ENCODE data around the gene ASH1L.
"Not testable (repeated sequence)": the region's sequence is repeated elsewhere in the genome, so short reads cannot be mapped to it uniquely, and the experiment has no call there.

The ASH1L gene

DNA sequence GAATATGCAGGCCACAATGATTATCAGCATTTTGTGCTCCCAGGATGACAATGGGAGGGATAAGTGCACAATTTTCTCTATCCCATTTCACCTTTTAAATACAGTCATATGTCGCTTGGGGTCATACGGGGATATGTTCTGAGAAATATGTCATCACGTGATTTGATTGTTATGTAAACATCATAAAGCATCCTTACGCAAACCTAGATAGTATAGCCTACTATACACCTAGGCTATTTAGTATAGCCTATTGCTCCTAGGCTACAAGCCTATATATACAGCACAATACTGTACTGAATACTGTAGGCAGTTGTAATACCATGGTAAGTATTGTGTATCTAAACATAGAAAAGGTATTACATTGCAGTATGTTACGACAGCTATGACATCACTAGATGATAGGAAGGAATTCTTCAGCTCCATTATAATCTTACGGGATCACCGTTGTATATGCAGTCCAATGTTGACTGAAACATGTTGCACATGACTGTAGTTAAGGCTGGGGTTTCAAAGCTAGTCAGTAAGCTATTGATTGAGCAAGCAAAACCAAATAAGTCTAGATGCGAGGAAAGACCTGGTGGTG, 223.0 kb downstream of the ASH1L start:
- TF ChIP-seq JUND (IDR thresholded peaks at IDR 0.05; ENCODE audit: low read depth), result no peak
- in situ Hi-C loops (cut with HindIII; ENCODE audit: low pct_unique_long_range_greater_than_20kb, low sequenced_read_pairs), result no loop called here
- DNase-seq (ENCODE audit: low read depth in 1 of 2, low spot score in 1 of 2), result no peak

DNA sequence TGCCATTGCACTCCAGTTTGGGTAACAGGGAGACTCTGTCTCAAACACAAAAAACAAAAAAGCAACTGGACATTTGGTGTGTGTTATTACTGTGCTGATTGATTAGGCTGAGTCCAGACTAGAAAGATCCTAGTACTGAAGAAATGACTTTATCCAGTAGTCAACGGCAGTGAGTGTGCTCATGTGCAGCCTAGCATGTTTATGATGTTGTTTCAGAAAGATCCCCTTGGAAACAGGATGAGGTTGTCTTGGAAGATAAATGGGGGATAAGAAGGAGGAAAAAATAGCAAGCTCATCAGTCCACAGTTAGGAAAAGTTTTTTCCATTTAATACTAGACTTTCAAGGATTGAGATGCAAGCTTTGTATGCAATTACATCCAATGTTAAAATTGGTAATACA, 227.6 kb downstream of the ASH1L start:
- in situ Hi-C loops (cut with HindIII; ENCODE audit: low pct_unique_long_range_greater_than_20kb, low sequenced_read_pairs), result no loop called here
- no peak for DNase-seq (ENCODE audit: low read depth in 1 of 2, low spot score in 1 of 2)
- TF ChIP-seq JUND (IDR thresholded peaks at IDR 0.05; ENCODE audit: low read depth), result no peak

DNA sequence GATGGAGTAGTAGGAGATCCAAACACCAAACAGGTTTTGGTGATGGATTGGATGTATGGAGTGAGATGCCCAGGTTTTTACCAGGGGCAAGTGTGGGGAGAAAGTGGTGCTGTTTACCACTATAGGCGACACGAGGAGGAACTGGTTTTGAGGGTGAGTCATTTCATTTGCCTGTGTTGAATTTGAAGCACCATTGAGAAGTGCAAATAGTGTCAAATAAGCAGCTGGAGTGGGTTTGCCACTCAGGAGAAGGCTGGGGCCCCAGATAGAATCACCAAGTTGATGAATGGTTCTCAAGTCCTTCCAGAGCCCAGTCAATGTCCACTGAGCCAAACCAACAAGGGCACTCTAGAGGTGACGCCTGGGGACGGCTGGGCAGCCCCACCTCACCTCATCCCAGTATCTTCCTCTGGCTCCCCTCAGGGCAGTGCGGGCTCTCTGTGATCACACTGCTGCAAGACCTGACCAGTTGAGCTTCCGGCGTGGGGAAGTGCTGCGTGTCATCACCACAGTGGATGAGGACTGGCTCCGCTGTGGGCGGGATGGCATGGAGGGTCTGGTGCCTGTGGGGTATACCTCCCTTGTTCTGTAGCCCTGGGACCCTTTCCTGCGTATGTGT, 232.5 kb downstream of the ASH1L start:
- TF ChIP-seq JUND (IDR thresholded peaks at IDR 0.05; ENCODE audit: low read depth), result no peak
- peak in 1 of 2 experiments; percentile 37 for DNase-seq (ENCODE audit: low read depth in 1 of 2, low spot score in 1 of 2)
- in situ Hi-C loops (cut with HindIII; ENCODE audit: low pct_unique_long_range_greater_than_20kb, low sequenced_read_pairs), result no loop called here

DNA sequence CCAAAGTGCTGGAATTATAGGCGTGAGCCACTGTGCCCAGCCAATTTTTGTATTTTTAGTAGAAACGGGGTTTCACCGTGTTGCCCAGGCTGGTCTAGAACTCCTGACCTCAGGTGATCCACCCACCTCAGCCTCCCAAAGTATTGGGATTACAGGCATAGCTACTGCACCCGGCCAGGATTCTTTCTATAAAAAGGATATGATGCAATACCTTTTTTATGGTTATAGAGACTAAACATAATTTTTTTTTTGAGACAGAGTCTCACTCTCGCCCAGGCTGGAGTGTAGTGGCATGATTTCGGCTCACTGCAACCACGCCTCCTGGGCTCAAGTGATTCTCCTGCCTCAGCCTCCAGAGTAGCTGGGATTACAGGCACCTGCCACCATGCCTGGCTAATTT, 233.7 kb downstream of the ASH1L start:
- DNase-seq (ENCODE audit: low read depth in 1 of 2, low spot score in 1 of 2); in situ Hi-C loops (cut with HindIII; ENCODE audit: low pct_unique_long_range_greater_than_20kb, low sequenced_read_pairs): not testable (repeated sequence)

DNA sequence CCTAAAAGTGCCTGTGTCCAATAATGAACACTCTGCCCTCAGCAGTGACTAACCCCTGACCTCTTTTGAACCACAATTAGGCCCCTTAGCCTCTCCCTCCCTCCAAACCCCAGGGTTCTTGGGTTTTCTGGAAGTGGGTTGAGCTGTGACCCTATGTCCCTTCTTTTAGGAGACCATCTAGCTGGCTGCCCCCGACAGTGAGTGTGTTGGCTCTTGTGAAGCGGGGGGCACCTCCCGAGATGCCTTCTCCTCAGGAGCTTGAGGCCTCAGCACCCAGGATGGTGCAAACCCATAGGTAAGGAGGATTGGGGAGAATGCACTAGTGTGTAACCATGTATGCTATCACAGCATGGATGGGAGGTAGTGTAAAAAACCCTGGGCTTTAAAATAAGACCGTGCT, 234.6 kb downstream of the ASH1L start:
- in situ Hi-C loops (cut with HindIII; ENCODE audit: low pct_unique_long_range_greater_than_20kb, low sequenced_read_pairs), result no loop called here
- TF ChIP-seq JUND (IDR thresholded peaks at IDR 0.05; ENCODE audit: low read depth), result no peak
- no peak for DNase-seq (ENCODE audit: low read depth in 1 of 2, low spot score in 1 of 2)

DNA sequence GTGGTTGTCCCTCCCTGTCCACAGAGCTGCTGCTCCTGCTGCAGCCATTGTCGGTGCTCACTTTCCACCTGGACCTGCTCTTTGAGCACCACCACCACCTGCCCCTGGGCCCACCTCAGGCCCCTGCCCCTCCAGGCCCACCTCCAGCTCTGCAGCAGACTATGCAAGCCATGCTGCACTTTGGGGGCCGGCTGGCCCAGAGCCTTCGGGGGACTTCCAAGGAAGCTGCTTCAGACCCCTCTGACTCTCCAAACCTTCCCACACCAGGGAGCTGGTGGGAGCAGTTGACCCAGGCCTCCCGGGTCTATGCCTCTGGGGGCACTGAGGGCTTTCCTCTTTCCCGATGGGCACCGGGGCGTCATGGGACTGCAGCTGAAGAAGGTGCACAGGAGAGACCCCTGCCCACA, 236.0 kb downstream of the ASH1L start:
- in situ Hi-C loops (cut with HindIII; ENCODE audit: low pct_unique_long_range_greater_than_20kb, low sequenced_read_pairs), result no loop called here
- no peak for TF ChIP-seq JUND (IDR thresholded peaks at IDR 0.05; ENCODE audit: low read depth)

DNA sequence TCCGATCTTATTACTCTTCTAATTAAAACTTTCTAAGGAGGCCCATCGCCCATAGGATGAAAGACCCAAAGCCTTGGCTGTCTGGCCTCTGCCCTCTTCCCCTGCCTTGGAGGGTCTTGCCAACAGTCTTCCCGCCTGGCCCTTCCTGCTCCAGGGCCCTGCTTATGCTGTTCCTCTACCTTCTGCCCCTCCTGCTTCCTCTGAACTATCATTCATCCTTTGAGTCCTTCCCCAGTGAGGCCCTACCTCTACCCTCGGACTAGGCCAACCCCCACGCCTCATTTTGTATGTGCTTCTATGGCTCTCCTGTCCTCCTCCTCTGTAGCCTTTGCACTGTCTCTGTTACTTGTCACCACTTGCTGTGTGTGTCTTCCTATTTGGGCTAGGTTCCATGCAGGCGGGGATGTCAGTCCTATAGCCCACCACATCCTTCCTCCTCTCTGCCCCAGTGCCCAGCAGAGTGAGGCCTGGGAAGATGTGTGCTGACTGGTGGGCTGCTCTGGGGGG, 236.5 kb downstream of the ASH1L start:
- DNase-seq (ENCODE audit: low read depth in 1 of 2, low spot score in 1 of 2), result no peak
- in situ Hi-C loops (cut with HindIII; ENCODE audit: low pct_unique_long_range_greater_than_20kb, low sequenced_read_pairs), result no loop called here
- no peak for TF ChIP-seq JUND (IDR thresholded peaks at IDR 0.05; ENCODE audit: low read depth)

More for the DNA sequence above, 236.0 kb downstream of the ASH1L start:
- no peak for DNase-seq (ENCODE audit: low read depth in 1 of 2, low spot score in 1 of 2)

DNA sequence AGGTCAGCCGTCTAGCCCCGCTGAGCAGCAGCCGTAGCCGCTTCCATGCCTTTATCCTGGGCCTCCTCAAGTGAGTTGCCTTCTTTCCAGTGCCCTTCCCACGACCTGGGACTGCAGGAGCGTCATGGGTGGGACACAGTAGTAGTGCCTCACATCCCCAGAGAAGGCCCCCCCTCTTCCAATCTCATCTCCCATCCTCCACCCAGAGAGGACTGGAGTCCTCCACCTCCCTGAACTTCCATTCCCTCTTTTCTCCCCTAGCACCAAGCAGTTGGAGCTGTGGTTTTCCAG, 237.1 kb downstream of the ASH1L start:
- DNase-seq (ENCODE audit: low read depth in 1 of 2, low spot score in 1 of 2), result no peak
- in situ Hi-C loops (cut with HindIII; ENCODE audit: low pct_unique_long_range_greater_than_20kb, low sequenced_read_pairs), result no loop called here
- TF ChIP-seq JUND (IDR thresholded peaks at IDR 0.05; ENCODE audit: low read depth), result no peak

DNA sequence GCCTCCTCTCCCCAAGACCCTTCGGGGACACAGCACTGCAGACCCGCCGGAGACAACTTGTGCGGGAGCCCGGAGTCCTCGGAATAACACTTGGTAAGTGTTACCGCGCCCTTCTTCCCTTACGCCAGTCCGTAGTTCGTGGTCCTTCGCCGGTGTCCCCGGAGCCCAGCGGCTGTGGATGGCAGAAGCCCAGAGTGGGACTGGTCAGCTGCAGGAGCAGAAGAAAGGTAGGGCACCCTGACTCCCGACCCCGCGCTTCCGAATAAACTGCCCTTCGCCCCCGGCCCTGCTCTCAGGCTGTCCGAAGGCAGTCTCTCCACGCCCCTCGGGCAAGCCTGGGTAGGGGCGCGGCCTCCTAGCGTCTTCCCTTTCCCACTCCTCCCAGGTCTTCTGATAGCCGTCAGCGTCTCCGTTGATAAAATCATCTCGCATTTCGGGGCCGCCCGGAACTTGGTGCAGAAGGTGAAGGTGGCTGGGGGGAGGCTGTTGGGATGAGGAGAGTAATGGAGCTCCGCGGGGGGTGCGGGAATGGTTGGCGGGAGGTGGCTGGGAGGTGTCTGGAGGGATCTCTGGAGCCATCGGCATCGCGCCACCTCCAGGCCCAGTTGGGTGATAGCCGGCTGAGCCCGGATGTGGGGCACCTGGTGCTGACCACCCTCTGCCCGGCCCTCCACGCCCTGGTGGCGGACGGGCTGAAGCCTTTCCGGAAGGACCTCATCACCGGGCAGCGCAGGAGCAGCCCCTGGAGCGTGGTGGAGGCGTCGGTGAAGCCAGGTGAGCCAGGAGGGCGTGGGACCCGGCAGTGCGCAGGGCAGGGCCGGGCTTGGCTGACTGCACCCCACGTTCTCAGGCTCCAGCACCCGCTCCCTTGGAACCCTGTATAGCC, 237.6 kb downstream of the ASH1L start:
- peak; percentile 70 to 74 for DNase-seq (ENCODE audit: low read depth in 1 of 2, low spot score in 1 of 2)
- TF ChIP-seq JUND (IDR thresholded peaks at IDR 0.05; ENCODE audit: low read depth), result no peak
- in situ Hi-C loops (cut with HindIII; ENCODE audit: low pct_unique_long_range_greater_than_20kb, low sequenced_read_pairs), result no loop called here

DNA sequence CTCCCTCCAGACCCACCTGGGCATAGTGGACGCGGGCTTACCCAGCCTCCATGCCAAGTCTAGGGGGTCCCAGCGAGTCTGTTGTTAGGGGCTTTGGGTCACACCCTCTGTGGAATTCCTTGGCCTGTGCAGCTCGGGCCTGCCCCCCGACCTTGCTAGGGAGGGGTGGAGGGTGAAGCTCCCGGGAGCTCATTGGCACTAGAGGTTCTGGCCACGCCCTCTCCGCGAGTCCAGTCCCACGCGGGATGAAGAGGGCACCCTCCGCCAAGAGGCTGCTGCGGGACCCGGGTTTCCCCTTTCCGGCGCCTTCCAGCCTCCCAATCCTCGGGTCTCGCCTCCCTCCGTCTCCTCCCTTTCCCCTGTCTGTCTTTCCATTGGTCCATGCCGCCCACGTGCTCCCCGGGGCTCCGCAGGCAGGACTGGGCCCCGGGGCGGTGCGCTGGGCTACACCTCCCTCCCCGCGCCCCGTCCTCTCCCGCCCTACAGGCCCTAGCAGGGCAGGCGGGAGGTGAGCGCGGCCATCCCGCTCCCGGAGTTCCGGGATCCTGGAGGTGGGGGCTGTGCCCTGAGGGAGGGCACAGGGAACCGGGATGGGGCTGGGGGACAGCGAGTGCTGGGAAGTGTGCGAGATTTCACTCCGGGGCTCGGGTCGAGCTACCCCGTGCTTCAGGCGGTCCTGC, 238.4 kb downstream of the ASH1L start:
- TF ChIP-seq JUND (IDR thresholded peaks at IDR 0.05; ENCODE audit: low read depth), result no peak
- DNase-seq (ENCODE audit: low read depth in 1 of 2, low spot score in 1 of 2), result peak; percentile 99 to 100
- in situ Hi-C loops (cut with HindIII; ENCODE audit: low pct_unique_long_range_greater_than_20kb, low sequenced_read_pairs), result no loop called here

DNA sequence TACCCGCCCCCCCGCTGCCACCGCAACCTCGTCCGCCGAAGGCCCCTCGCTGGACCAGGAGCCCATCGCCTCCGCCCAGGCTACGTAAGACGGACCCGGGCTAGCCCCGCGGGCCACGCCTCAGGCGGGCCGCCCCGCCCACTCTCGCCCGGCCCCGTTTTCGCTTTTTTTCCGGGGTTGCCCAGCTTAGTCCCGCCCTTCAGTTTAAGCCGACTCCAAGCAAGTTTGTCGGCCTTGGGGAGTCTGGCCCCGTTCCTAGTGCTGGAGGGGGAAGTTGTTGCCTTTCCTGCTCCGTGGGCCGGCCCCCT, 238.9 kb downstream of the ASH1L start:
- peak; percentile 89 to 98 for DNase-seq (ENCODE audit: low read depth in 1 of 2, low spot score in 1 of 2)
- in situ Hi-C loops (cut with HindIII; ENCODE audit: low pct_unique_long_range_greater_than_20kb, low sequenced_read_pairs), result no loop called here
- no peak for TF ChIP-seq JUND (IDR thresholded peaks at IDR 0.05; ENCODE audit: low read depth)

DNA sequence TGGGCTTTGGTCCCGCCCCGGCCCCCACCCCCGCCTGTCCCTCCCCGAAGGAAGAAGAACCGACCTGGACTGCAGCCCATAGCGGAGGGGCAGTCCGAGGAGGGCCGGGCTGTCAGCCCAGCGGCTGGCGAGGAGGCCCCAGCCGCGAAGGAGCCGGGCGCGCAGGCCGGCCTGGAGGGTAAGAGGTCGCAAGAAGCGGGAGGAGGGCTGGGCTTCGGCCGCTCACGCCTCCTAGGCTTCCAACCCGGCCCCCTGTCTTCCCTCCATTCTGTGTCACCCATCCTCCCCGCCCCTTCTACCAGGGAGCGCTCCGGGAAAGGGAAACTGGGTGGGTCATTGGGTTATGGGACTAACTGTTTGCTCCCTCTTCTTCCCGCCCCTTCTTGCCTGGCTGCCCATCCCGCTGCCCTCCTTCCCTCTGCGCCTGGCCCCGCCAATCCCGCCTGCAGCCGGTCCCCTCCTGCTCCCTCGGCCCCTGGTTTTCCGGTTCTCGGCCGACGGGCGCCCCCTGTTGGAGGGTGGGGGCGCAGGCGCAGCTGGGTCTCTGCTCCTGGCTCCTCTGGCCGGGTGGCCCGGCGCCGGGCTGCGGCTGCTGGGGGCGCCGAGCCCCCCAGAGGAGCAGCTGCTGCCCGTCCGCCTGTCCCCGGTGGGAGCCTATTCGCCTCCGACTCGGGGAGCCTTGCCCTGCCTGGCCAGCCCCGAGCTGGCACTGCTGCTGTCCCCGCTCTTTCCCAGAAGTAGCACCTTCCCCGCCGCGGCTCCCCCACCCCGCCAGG, 239.5 kb downstream of the ASH1L start:
- TF ChIP-seq JUND (IDR thresholded peaks at IDR 0.05; ENCODE audit: low read depth), result no peak
- peak; percentile 97 to 99 for DNase-seq (ENCODE audit: low read depth in 1 of 2, low spot score in 1 of 2)
- in situ Hi-C loops (cut with HindIII; ENCODE audit: low pct_unique_long_range_greater_than_20kb, low sequenced_read_pairs), result no loop called here
